GM12892 (cell line): Measurements from ENCODE around the gene NENF. TPM values are rescaled to one million over a fixed set of nuclear protein-coding genes. Genes with fewer than 3 reads are reported as not detected.
"Not testable (repeated sequence)": the region's sequence is repeated elsewhere in the genome, so short reads cannot be mapped to it uniquely, and the experiment has no call there.

ENCODE experiments used
- DNase-seq: peaks from one replicate; pipeline ENCODE4 v3.0.0; 2011; ENCODE audit not compliant: insufficient read length
- FAIRE-seq: peaks from 2 replicates; lab custom pipeline; 2011; peaks lifted over from hg19 to GRCh38; lab: Jason Lieb, UNC
- POLR2A ChIP-seq: IDR thresholded peaks from 2 replicates; pipeline ENCODE4 v1.6.1; 2011; ENCODE audit warnings: low read depth, low read length, control low read depth
- POLR2AphosphoS5 ChIP-seq: IDR thresholded peaks from 2 replicates; pipeline ENCODE4 v1.6.1; 2011; ENCODE audit warnings: low read depth, low read length, control low read depth
- TAF1 ChIP-seq: IDR thresholded peaks from 2 replicates; pipeline ENCODE4 v1.6.1; 2011; ENCODE audit warnings: low read depth, mild to moderate bottlenecking, control low read depth, low read length, borderline replicate concordance
- polyA plus RNA-seq: library from polyadenylated mRNA; unstranded; fragments of >200 nt; gene quantifications from one replicate; pipeline ENCODE4 v1.2.1, GENCODE V29; 2012; ENCODE audit warnings: missing spikeins, inconsistent platforms; ENCODE audit not compliant: missing spikeins

Gene NENF
- 67.1 TPM for polyA plus RNA-seq

DNA sequence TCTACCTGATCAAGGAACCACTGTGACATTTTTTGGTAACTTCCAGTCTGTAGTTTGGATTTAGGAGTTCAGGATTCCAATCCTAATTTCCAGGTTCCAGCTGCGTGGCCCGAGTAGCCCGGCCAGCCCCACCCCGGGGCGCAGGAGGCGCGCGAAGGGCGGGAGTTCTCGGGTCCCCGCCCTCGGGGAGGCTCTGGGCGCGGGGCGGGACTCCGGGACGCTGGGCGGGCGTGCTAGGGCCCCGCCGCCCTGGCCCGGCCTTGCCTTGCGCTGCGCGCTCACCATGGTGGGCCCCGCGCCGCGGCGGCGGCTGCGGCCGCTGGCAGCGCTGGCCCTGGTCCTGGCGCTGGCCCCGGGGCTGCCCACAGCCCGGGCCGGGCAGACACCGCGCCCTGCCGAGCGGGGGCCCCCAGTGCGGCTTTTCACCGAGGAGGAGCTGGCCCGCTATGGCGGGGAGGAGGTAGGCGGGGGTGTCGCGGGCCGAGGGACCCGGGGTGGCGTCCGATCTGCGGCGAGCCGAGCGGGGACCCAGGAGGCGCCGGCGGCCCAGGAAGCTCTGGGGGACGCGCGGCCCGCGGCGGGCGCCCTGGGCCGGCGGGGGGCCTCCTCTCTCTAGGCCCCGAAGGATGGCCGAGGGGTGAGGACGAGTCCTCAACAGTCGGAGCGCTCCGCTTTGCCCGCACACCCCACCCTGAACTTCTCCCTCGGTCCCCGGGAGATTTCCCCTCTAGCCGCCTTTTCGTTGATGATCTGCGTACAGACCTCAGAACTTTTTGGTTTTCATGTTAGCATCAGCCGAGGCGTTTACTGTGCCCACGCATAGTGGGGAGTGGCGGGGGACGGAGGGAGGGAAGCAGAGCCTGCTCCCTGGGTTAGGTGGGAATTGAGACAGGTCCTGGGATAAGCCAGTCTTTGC lies at the start of gene NENF:
NENF (plus strand) TSS at position 260 of the 916 bp plus-strand sequence; CDS start at position 284, 24 bp downstream.
- peak; percentile 96 for DNase-seq
- peak; percentile 76 for TF ChIP-seq POLR2A
- peak; percentile 31; the same call in 1 of the 2 replicates for TF ChIP-seq TAF1
- no peak for TF ChIP-seq POLR2AphosphoS5
- peak; percentile 83 for FAIRE-seq

DNA sequence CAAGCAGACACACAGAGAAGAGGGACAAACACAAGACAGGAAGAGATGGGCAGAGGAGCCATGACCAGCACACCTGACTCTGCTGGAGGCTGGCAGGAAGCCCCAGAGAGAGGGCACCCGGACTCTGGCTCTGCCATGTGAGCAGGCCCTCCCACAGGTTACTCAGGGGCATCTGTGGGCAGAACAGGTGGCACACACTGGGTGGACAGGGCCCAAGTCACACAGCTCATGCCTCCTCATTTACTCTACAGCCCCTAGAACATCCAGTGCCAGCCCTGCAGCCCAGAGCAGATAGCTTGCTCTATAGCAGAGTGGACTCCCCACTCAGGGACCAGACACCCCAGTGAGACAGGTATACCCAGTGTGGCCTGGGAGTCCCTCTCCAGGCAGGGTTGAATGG lies 46.7 kb upstream of the NENF start:
- no peak for FAIRE-seq
- TF ChIP-seq POLR2AphosphoS5 (no peak), POLR2A (no peak), TAF1 (no peak)
- no peak for DNase-seq

- FAIRE-seq (no peak), DNase-seq (no peak)
- TF ChIP-seq POLR2A (no peak), TAF1 (no peak), POLR2AphosphoS5 (no peak)
These were observed 43.6 kb upstream of the NENF start for GRCh38 chr1:212388985-212389716.

GRCh38 chr1:212395678-212396437 lies 36.9 kb upstream of the NENF start:
- not testable (repeated sequence) for FAIRE-seq

GRCh38 chr1:212396638-212397037 lies 36.1 kb upstream of the NENF start:
- no peak for FAIRE-seq
- no peak for TF ChIP-seq POLR2A
- TF ChIP-seq POLR2AphosphoS5, result no peak
- TF ChIP-seq TAF1, result no peak
- no peak for DNase-seq

More at GRCh38 chr1:212395678-212396437, 36.9 kb upstream of the NENF start:
- not testable (repeated sequence) for DNase-seq

GRCh38 chr1:212397171-212397570 lies 35.5 kb upstream of the NENF start:
- no peak for TF ChIP-seq POLR2AphosphoS5
- no peak for TF ChIP-seq TAF1
- TF ChIP-seq POLR2A, result no peak
- FAIRE-seq, result no peak
- no peak for DNase-seq

DNA sequence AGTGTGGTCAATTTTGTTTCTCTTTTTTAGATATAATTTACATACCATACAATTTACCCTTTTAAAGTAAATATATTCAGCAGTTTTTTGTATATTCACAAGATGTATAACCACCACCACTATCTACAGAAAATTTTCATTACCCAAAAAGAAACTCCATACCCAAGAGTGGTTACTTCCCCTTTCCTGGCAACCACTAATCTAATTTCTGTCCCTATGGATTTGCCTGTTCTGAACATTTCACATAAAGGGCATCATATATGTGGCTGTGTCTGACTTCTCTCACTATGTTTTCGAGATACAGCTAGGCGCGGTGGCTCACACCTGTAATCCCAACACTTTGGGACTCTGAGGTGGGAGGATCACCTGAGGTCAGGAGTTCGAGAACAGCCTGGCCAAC lies 31.7 kb upstream of the NENF start:
- no peak for TF ChIP-seq POLR2A
- TF ChIP-seq TAF1, result no peak
- no peak for TF ChIP-seq POLR2AphosphoS5
- no peak for DNase-seq
- FAIRE-seq, result no peak

DNA sequence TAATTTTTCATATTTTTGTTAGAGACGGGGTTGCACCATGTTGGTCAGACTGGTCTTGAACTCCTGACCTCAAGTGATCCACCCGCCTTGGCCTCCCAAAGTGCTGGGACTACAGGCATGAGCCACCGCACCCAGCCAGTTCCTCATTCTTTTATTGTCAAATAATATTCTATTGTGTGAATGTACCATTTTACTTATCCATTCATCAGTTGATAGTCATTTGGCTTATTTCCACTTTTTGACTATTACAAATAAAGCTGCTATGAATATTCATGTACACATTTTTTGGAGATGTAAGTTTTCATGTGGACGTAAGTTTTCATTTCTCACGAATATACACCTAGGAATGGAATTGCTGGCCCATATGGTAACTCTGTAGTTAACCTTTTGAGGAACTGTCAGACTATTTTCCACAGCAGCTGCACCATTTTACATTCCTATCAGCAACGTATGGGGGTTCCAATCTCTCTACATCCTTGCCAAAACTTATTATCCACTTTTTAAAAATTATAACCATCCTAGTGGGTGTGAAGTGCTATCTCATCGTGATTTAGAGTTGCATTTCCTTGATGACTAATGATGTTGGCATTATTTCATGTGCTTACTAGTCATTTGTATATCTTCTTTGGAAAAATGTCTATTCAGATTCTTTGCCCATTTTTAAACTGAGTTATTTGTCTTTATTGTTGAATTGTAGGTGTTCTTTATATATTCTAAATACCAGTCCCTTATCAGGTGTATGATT lies 30.7 kb upstream of the NENF start:
- FAIRE-seq (no peak), DNase-seq (no peak)
- no peak for TF ChIP-seq POLR2A
- TF ChIP-seq TAF1, result no peak
- no peak for TF ChIP-seq POLR2AphosphoS5

GRCh38 chr1:212402666-212403321 lies 29.9 kb upstream of the NENF start:
- TF ChIP-seq TAF1 (no peak), POLR2A (no peak), POLR2AphosphoS5 (no peak)
- FAIRE-seq, result no peak
- no peak for DNase-seq

DNA sequence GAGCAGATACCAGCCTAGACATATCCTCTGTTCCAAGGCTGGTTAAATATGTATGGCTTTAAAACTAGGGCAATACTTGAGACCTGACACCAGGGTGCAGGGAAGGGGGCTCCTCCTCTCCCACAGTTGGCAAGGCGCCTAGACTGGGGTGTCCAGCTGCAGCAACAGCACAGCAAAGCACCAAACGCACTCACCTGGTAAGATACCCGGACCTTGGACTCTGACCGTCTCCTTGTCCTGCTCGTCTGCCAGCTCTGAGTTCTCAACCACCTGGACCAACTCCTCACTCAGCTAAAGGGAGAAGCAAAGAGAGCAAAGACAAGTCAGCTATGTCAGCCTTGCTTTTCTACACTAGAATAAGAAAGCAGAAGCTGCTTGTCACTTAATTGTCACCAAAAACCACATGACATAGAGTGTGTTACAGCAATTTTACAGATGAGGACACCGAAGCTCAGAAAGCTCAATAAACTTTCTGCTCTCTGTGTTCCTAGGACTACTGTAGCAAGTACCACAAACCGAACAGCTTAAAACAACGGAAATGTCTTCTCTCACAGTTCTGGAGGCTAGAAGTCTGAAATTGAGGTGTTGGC lies 22.4 kb upstream of the NENF start:
- FAIRE-seq, result no peak
- TF ChIP-seq POLR2AphosphoS5, result no peak
- TF ChIP-seq POLR2A, result no peak
- no peak for TF ChIP-seq TAF1
- no peak for DNase-seq
